ENCODE results near the gene ADAM10.
"Not testable (repeated sequence)": the region's sequence is repeated elsewhere in the genome, so short reads cannot be mapped to it uniquely, and the experiment has no call there.

ADAM10 gene

GRCh38 chr15:58770519-58770856 is 21.0 kb upstream of the ADAM10 start:
- DNase-seq (ENCODE audit: low read depth): peak; percentile 71
- H3K4me3 ChIP-seq (ENCODE audit: control insufficient read depth, low read depth, low read length): peak overlapping the region; percentile 47
- TF ChIP-seq, protein P1, sequence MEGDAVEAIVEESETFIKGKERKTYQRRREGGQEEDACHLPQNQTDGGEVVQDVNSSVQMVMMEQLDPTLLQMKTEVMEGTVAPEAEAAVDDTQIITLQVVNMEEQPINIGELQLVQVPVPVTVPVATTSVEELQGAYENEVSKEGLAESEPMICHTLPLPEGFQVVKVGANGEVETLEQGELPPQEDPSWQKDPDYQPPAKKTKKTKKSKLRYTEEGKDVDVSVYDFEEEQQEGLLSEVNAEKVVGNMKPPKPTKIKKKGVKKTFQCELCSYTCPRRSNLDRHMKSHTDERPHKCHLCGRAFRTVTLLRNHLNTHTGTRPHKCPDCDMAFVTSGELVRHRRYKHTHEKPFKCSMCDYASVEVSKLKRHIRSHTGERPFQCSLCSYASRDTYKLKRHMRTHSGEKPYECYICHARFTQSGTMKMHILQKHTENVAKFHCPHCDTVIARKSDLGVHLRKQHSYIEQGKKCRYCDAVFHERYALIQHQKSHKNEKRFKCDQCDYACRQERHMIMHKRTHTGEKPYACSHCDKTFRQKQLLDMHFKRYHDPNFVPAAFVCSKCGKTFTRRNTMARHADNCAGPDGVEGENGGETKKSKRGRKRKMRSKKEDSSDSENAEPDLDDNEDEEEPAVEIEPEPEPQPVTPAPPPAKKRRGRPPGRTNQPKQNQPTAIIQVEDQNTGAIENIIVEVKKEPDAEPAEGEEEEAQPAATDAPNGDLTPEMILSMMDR (IDR thresholded peaks at IDR 0.05; ENCODE audit: control insufficient read depth, insufficient read depth, low read depth, low read length, missing control alignments): no peak

GRCh38 chr15:58768601-58769004 is 19.1 kb upstream of the ADAM10 start:
- not testable (repeated sequence) for H3K4me3 ChIP-seq (ENCODE audit: control insufficient read depth, low read depth, low read length); DNase-seq (ENCODE audit: low read depth)

DNA sequence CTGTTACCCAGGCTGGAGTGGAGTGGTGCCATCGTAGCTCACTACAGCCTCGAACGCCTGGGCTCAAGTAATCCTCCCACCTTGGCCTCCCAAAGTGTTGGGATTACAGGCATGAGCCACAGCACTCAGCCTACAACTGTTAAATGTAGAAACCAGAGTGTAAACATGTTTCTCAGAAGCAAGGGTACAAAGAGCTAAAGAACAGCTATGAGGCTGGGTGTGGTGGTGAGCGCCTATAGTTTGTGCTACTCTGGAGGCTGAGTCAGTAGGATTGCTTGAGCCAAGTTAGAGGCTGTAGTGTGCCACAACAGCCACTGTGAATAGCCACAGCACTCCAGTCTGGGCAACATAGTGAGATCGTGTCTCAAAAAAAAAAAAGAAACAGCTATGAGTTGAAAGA is 16.8 kb upstream of the ADAM10 start:
- DNase-seq (ENCODE audit: low read depth): no peak
- no peak overlapping the region for H3K4me3 ChIP-seq (ENCODE audit: control insufficient read depth, low read depth, low read length)
- TF ChIP-seq, protein P1 (IDR thresholded peaks at IDR 0.05; ENCODE audit: control insufficient read depth, insufficient read depth, low read depth, low read length, missing control alignments): no peak

DNA sequence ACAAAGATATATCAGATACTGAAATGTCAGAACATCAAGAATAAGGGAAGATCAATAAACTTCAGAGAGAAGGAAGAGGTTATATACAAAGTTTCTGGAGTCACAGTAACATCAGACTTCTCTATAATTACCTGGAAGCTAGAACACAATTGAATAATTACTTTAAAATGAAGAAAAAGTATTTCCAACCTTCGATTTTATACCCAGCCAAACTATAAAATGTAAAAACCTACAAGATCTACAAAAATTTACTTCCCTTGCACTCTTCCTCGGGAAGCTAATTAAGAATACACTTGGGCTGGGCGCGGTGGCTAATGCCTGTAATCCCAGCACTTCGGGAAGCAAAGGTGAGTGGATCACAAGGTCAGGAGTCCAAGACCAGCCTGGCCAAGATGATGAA is 15.0 kb upstream of the ADAM10 start:
- TF ChIP-seq, protein P1 (IDR thresholded peaks at IDR 0.05; ENCODE audit: control insufficient read depth, insufficient read depth, low read depth, low read length, missing control alignments): no peak
- DNase-seq (ENCODE audit: low read depth): no peak
- no peak overlapping the region for H3K4me3 ChIP-seq (ENCODE audit: control insufficient read depth, low read depth, low read length)

GRCh38 chr15:58762731-58763130 is 13.2 kb upstream of the ADAM10 start:
- H3K4me3 ChIP-seq (ENCODE audit: control insufficient read depth, low read depth, low read length): no peak overlapping the region
- no peak for DNase-seq (ENCODE audit: low read depth)
- TF ChIP-seq, protein P1 (IDR thresholded peaks at IDR 0.05; ENCODE audit: control insufficient read depth, insufficient read depth, low read depth, low read length, missing control alignments): no peak

DNA sequence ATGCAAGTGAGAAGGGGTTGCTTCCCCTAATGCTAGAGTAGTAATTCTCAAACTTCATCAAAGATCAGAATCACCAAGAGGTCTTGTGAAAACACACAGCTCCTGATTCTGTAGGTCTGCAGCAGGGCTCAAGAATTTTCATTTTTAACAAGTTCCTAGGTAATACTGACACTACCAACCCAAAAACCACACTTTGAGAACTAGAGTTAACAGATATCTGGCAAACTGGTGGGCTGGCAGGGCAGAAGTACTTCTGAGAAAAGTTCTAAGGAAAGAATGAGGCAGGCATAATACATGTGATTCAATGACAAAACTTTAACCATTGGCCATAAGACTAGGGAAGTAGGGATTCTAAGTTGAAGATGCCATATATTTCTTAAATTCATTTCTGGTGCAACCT is 12.8 kb upstream of the ADAM10 start:
- no peak for DNase-seq (ENCODE audit: low read depth)
- TF ChIP-seq, protein P1 (IDR thresholded peaks at IDR 0.05; ENCODE audit: control insufficient read depth, insufficient read depth, low read depth, low read length, missing control alignments): no peak
- no peak overlapping the region for H3K4me3 ChIP-seq (ENCODE audit: control insufficient read depth, low read depth, low read length)

DNA sequence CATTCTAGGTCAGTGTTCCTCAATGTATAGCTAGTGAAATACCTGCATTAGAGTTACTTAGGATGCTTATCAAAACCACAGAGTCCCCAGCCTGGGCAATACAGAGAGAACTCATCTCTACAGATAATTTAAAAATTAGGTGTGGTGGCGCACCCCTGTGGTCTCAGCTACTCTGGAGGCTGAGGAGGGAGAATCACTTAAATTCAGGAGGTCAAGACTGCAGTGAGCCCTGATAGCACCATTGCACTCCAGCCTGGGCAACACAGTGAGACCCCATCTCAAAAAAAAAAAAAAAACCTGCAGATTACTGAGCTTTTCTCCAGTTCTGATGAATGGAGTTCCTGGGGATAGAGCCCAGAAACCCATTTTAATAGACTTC is 11.5 kb upstream of the ADAM10 start:
- no peak overlapping the region for H3K4me3 ChIP-seq (ENCODE audit: control insufficient read depth, low read depth, low read length)
- TF ChIP-seq, protein P1 (IDR thresholded peaks at IDR 0.05; ENCODE audit: control insufficient read depth, insufficient read depth, low read depth, low read length, missing control alignments): no peak
- no peak for DNase-seq (ENCODE audit: low read depth)
